Common myeloid progenitor, CD34-positive (primary cell): Measurements from ENCODE around the gene TCF15.
A peak's percentile ranks its signal among the peaks of the same experiment; 100 is the strongest.

Experiments
- CTCF ChIA-PET: fragments of 350-600 bp; sonication (Branson Sonifier 250); formaldehyde crosslinking; loops from one replicate; lab custom pipeline; 2021; ENCODE audit warnings: antibody characterized with exemption; lab: Charles Lee
- POLR2A ChIA-PET: fragments of 350-600 bp; sonication (Branson Sonifier 250); formaldehyde crosslinking; loops from one replicate; lab custom pipeline; 2021; ENCODE audit warnings: antibody characterized with exemption; lab: Charles Lee
- DNase-seq, 3 donors: peaks; one replicate each; pipeline versions ENCODE4 v3.0.0 to v3.0.0-alpha.2; 2013
- H3K27ac ChIP-seq, 2 experiments: 1 replicate in 1 of 2; 2 replicates in 1 of 2; pipeline ENCODE4 v1.7.0; 2013; ENCODE audit warnings: inconsistent platforms in 2 of 2, low read length in 2 of 2, mild to moderate bottlenecking in 2 of 2, low read depth in 1 of 2, moderate library complexity in 1 of 2; ENCODE audit not compliant: severe bottlenecking in 2 of 2, insufficient read depth in 1 of 2, poor library complexity in 1 of 2
- H3K27me3 ChIP-seq, 5 experiments: replicated peaks in 2 of 5; 1 replicate in 3 of 5; 2 replicates in 2 of 5; pipeline versions ENCODE4 v1.6.1 to v1.7.0; 2013; ENCODE audit warnings: low read length in 4 of 5, mild to moderate bottlenecking in 2 of 5, moderate library complexity in 2 of 5, inconsistent platforms in 1 of 5; ENCODE audit not compliant: insufficient read depth in 5 of 5, control insufficient read depth in 4 of 5
- H3K36me3 ChIP-seq, 4 experiments: 1 replicate in 2 of 4; 2 replicates in 2 of 4; pipeline versions ENCODE4 v1.6.1 to v1.7.0; 2013; ENCODE audit warnings: low read length in 3 of 4, control low read depth in 1 of 4, mild to moderate bottlenecking in 1 of 4; ENCODE audit not compliant: control insufficient read depth in 4 of 4, insufficient read depth in 4 of 4
- H3K4me1 ChIP-seq, 4 experiments: 1 replicate in 3 of 4; 2 replicates in 1 of 4; pipeline versions ENCODE4 v1.6.1 to v1.7.1; 2013; ENCODE audit warnings: low read length in 3 of 4, mild to moderate bottlenecking in 3 of 4, control low read depth in 1 of 4, inconsistent platforms in 1 of 4, moderate library complexity in 1 of 4; ENCODE audit not compliant: control insufficient read depth in 4 of 4, insufficient read depth in 4 of 4; ENCODE audit errors: control extremely low read depth in 1 of 4
- H3K4me3 ChIP-seq, 7 experiments: 1 replicate in 4 of 7; 2 replicates in 3 of 7; pipeline versions ENCODE4 v1.5.1 to v1.7.0; 2013; ENCODE audit warnings: mild to moderate bottlenecking in 7 of 7, low read length in 6 of 7, moderate library complexity in 6 of 7, inconsistent platforms in 2 of 7, low read depth in 2 of 7, control low read depth in 1 of 7; ENCODE audit not compliant: insufficient read depth in 4 of 7, control insufficient read depth in 1 of 7; ENCODE audit errors: extremely low read depth in 1 of 7
- H3K9me3 ChIP-seq, 5 experiments: 1 replicate in 4 of 5; 2 replicates in 1 of 5; pipeline versions ENCODE4 v1.6.1 to v1.7.1; 2013; ENCODE audit warnings: low read length in 4 of 5, mild to moderate bottlenecking in 2 of 5, inconsistent platforms in 1 of 5, low read depth in 1 of 5, moderate library complexity in 1 of 5; ENCODE audit not compliant: control insufficient read depth in 4 of 5, insufficient read depth in 2 of 5; ENCODE audit errors: control extremely low read depth in 1 of 5
- WGBS: methylation state at CpG from one replicate; pipeline ENCODE4 v1.1.5; 2013; ENCODE audit not compliant: insufficient coverage; 5-methylcytosine and 5-hydroxymethylcytosine counted together

Gene TCF15

DNA sequence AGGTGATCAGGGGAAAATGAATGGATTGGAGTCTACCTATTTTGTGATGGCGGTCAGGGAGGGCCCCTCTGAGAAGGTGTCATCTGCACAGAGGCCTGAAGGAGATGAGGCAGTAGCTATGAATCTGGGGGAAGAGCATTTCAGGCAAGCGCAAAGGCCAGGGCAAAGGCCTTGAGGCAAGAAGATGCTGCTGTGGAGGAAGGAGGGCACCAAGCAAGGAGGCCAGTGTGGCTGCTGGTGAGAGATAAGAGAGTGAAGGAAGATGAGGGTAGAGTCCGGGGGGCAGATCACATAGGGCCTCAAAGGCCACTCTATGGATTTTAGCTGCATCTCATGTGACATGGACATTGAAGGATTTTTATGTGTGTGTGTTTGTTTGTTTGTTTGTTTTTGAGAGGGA is 45.9 kb downstream of the TCF15 start:
- Histone ChIP-seq H3K9me3 (no peaks in the 10 kb centered on the region), H3K27ac (no peak overlapping the region), H3K4me1 (peaks cover 0 to 15% (median 6%) of the 10 kb centered on the region in 4 experiments), H3K36me3 (no peaks in the 10 kb centered on the region), H3K4me3 (no peak overlapping the region), H3K27me3 (peaks cover 0 to 8% (median 2%) of the 10 kb centered on the region in 5 experiments)
- ChIA-PET POLR2A (no interaction called here), CTCF (interaction anchor here (1.3 to 7.6 kb wide), 3 partner anchors 13 to 103 kb away, joined by 3 to 137 read pairs (median 15); no protein-coding TSS in a partner anchor)
- WGBS = 93% methylated on average over 2 of the region's 3 CpGs
- no peak for DNase-seq

DNA sequence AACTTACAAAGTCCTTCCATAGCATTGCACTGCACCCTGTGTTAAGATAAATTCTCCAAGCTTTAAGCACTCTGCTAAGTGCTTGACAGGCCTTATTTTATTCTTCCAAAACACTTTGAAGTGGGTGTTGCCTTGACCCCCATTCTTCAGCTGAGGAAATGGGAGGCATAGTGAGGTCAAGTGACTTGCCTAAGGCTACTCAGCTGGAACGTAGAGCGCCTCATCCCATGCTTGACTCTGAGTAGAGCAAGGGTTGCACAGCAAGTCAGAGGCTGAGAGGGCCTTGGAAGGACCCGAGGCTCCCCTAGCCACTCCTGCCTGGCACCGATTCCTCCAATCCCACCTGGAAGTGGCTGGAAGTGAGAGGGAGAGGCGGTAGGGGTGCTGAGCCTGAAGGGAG is 46.9 kb downstream of the TCF15 start:
- no peaks in the 10 kb centered on the region for H3K36me3 ChIP-seq
- WGBS = 88% methylated on average over 1 of the region's 5 CpGs
- H3K9me3 ChIP-seq = no peaks in the 10 kb centered on the region
- ChIA-PET POLR2A (interaction anchor here (0.9 kb wide), 1 partner anchor 82 kb away, joined by 3 read pairs; no protein-coding TSS in a partner anchor), CTCF (interaction anchor here (0.8 to 7.6 kb wide), 23 partner anchors 10 to 176 kb away, joined by 3 to 137 read pairs (median 8); partner anchors contain the start of genes CSNK2A1 and SRXN1)
- no peak for DNase-seq
- no peak overlapping the region for H3K4me3 ChIP-seq
- H3K27me3 ChIP-seq = peaks cover 0 to 3% (median 2%) of the 10 kb centered on the region in 5 experiments
- peaks cover 0 to 8% (median 2%) of the 10 kb centered on the region in 4 experiments for H3K4me1 ChIP-seq
- no peak overlapping the region for H3K27ac ChIP-seq

DNA sequence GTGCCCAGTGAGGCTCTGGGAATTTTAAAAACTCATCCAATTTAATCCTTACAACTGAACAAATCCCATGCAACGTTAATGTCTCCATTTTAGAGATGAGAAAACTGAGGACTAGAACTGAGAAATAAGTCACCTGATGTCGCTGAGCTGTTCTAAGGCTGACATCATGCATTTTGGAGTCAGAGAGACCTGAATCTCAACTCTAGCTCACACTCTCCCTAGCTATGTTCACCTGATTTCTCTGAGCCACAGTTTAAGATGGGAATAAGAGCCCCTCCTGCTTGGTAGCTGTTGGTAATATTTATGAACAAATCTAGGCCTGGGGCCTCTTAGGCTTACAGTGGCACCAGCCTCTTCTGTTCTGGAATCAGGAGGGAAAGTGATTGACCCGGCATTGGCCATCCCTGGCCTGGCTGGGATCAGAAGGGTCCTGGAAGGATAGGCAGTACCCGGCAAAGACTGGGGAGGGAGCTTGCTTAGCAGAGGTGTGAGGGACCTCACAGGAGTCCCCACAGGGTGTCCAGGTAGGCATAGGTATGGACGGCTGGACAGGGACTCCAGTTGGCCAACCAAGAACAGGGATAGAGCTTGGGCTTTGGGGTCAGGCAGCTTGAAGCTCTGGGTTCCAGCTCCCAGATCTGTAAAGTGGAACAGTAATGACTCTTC is 47.7 kb downstream of the TCF15 start:
- Histone ChIP-seq H3K27me3 (peaks cover 0 to 2% (median 0%) of the 10 kb centered on the region in 5 experiments), H3K27ac (no peak overlapping the region), H3K4me1 (no peaks in the 10 kb centered on the region), H3K4me3 (no peak overlapping the region), H3K36me3 (no peaks in the 10 kb centered on the region), H3K9me3 (no peaks in the 10 kb centered on the region)
- 85% methylated on average over 4 of the region's 5 CpGs for WGBS
- no peak for DNase-seq
- ChIA-PET CTCF (interaction anchor here (0.7 to 7.6 kb wide), 32 partner anchors 11 to 177 kb away, joined by 3 to 137 read pairs (median 5); partner anchors contain the start of genes CSNK2A1 and SRXN1), POLR2A (interaction anchor here (0.9 kb wide), 1 partner anchor 83 kb away, joined by 3 read pairs; no protein-coding TSS in a partner anchor)

DNA sequence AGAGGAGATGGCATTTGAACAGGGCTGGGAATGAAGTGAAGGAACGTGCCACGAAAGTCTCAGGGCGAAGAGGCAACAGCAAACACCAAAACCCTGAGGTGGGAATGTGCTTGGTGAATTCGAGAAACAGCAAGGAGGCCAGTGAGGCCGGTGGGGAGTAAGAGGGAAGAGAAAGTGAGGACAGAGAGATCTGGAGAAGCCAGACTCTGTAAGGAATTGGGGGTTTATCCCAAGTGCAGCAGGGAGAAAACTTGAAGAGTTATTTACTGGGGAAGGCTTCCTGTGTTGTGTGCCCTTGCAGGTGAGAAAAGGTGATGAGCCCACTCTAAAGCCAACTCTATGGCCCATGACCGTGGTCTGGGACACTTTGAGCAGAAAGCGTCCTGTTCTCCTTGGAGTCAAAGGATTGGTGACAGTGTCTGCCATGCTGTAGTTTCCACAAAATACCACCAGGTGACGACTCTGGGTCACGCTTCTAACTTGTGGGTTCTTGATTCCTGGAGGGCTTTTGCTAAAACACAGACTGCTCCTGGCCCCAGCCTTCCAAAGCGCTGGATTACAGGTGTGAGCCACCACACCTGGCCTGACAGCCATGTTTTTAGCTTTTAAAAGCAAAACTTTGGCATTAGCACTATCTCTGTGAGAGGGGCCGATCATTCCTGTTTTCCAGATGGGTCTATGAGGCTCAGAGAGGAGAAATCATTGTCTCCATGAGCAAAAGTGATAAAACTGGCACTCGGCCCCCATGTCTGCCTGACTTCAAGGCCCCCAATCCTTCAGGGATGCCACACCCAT is 48.5 kb downstream of the TCF15 start:
- CTCF ChIA-PET = interaction anchor here (0.7 to 7.6 kb wide), 32 partner anchors 10 to 178 kb away, joined by 3 to 137 read pairs (median 5); partner anchors contain the start of gene CSNK2A1
- WGBS = 50% methylated on average over 12 of the region's 12 CpGs
- POLR2A ChIA-PET = no interaction called here
- Histone ChIP-seq H3K36me3 (no peaks in the 10 kb centered on the region), H3K9me3 (no peaks in the 10 kb centered on the region), H3K4me1 (no peaks in the 10 kb centered on the region), H3K27me3 (peaks cover 0 to 2% (median 0%) of the 10 kb centered on the region in 5 experiments), H3K4me3 (no peak overlapping the region), H3K27ac (no peak overlapping the region)
- peak; percentile 71 to 86 (median 79) for DNase-seq

DNA sequence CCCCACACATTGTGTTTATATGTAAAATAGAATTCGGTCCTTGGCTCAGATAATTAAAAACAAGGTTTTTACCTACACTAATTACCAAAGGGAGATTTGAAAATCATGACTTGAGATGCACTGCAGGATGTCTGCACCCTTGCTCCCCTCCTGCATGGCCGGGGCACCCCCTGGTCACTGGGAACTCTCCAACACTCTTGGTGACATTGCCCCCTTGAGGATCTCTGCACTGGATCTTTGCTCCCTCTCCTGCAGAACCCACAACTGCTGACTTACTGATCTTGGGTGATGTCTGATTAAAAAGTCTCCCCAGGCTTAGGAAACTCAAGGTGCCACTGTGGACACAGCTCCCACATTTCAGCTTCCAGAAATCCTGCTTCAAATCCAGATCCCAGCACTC is 49.4 kb downstream of the TCF15 start:
- WGBS = 22% methylated on average over 1 of the region's 2 CpGs
- POLR2A ChIA-PET = no interaction called here
- DNase-seq = no peak
- Histone ChIP-seq H3K4me3 (no peak overlapping the region), H3K4me1 (no peaks in the 10 kb centered on the region), H3K27ac (no peak overlapping the region), H3K27me3 (peaks cover 0 to 2% (median 0%) of the 10 kb centered on the region in 5 experiments), H3K9me3 (no peaks in the 10 kb centered on the region), H3K36me3 (no peaks in the 10 kb centered on the region)
- CTCF ChIA-PET = interaction anchor here (0.6 to 7.6 kb wide), 17 partner anchors 17 to 178 kb away, joined by 3 to 137 read pairs (median 5); partner anchors contain the start of gene CSNK2A1

DNA sequence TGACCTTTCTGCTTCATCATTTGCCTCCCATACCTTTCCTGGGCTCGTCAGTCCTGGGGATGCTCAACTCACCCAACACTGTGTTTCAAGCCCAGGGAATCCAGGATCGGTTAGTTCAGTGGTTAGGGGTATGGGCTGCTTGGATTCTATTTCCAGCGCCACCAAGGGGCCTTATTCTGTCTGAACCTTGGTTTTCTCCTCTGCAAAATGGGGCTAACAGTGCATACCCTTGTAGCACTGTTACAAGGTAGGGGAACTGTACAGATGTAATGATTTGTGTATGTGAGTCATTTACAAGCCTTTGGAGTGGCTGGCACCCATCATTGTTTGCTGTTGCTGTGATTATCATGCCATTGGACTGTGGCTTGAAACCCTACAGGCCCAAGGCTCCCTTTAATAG is 52.0 kb downstream of the TCF15 start:
- Histone ChIP-seq H3K27me3 (peaks cover 0 to 2% (median 0%) of the 10 kb centered on the region in 5 experiments), H3K4me1 (no peaks in the 10 kb centered on the region), H3K36me3 (no peaks in the 10 kb centered on the region), H3K9me3 (no peaks in the 10 kb centered on the region), H3K27ac (no peak overlapping the region), H3K4me3 (no peak overlapping the region)
- WGBS = 100% methylated on average over 2 of the region's 3 CpGs
- ChIA-PET POLR2A (no interaction called here), CTCF (interaction anchor here (0.8 to 7.6 kb wide), 2 partner anchors 13 to 88 kb away, joined by 3 to 137 read pairs; no protein-coding TSS in a partner anchor)
- no peak for DNase-seq
